PFSK-1 (cell line): ENCODE data around the gene NRXN3.

Experiments
- FOXP2 ChIP-seq: optimal IDR thresholded peaks from 2 replicates; pipeline ENCODE3; 2011; ENCODE audit warnings: borderline replicate concordance, control low read depth, inconsistent platforms; ENCODE audit not compliant: insufficient read depth; ENCODE audit errors: extremely low read length, extremely low read depth
- POLR2AphosphoS5 ChIP-seq: IDR thresholded peaks from 2 replicates; pipeline ENCODE4 v1.6.1; 2012; ENCODE audit warnings: low read depth, mild to moderate bottlenecking, control low read depth, low read length, moderate library complexity
- SIN3A ChIP-seq: IDR thresholded peaks from 2 replicates; pipeline ENCODE4 v1.6.1; 2012; ENCODE audit warnings: mild to moderate bottlenecking, low read length, moderate library complexity, borderline replicate concordance; ENCODE audit not compliant: insufficient read depth
- TAF1 ChIP-seq: IDR thresholded peaks from 2 replicates; pipeline ENCODE4 v1.6.1; 2012; ENCODE audit warnings: low read length, control low read depth, borderline replicate concordance; ENCODE audit not compliant: insufficient read depth
- TF ChIP-seq, protein P1 (sequence below), 2 experiments: IDR thresholded peaks; 2 replicates each; pipeline versions ENCODE4 v1.6.1 to v1.8.0; 2011 to 2012; ENCODE audit warnings: low read depth in 2 of 2, low read length in 2 of 2, control low read depth in 1 of 2, inconsistent platforms in 1 of 2, mild to moderate bottlenecking in 1 of 2, moderate library complexity in 1 of 2; ENCODE audit not compliant: insufficient read depth in 1 of 2

NRXN3 gene

DNA sequence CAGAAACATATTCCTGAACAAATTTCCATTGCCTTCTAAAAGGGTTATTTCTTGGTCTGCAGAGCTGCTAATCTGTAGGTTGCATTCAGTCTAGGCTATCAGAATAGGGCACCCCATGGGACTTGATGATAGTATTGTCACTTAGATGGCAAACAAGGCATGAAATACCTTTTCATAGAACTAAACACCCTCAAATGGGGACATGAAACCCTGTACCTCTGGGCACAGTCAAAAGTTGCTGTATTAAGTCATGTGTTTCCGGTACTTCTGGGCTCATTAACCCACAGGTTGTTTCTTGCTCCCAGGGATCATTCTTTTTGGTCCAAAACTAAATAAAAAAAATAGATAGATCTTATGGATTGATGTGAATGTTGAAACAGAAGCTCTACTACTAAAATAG lies 930.4 kb downstream of the NRXN3 start:
- TF ChIP-seq, protein P1, sequence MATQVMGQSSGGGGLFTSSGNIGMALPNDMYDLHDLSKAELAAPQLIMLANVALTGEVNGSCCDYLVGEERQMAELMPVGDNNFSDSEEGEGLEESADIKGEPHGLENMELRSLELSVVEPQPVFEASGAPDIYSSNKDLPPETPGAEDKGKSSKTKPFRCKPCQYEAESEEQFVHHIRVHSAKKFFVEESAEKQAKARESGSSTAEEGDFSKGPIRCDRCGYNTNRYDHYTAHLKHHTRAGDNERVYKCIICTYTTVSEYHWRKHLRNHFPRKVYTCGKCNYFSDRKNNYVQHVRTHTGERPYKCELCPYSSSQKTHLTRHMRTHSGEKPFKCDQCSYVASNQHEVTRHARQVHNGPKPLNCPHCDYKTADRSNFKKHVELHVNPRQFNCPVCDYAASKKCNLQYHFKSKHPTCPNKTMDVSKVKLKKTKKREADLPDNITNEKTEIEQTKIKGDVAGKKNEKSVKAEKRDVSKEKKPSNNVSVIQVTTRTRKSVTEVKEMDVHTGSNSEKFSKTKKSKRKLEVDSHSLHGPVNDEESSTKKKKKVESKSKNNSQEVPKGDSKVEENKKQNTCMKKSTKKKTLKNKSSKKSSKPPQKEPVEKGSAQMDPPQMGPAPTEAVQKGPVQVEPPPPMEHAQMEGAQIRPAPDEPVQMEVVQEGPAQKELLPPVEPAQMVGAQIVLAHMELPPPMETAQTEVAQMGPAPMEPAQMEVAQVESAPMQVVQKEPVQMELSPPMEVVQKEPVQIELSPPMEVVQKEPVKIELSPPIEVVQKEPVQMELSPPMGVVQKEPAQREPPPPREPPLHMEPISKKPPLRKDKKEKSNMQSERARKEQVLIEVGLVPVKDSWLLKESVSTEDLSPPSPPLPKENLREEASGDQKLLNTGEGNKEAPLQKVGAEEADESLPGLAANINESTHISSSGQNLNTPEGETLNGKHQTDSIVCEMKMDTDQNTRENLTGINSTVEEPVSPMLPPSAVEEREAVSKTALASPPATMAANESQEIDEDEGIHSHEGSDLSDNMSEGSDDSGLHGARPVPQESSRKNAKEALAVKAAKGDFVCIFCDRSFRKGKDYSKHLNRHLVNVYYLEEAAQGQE (IDR thresholded peaks at IDR 0.05; ENCODE audit: insufficient read depth in 1 of 2, low read depth in 2 of 2, low read length in 2 of 2): no peak
- TF ChIP-seq POLR2AphosphoS5 (no peak), FOXP2 (no peak), SIN3A (no peak), TAF1 (no peak)

DNA sequence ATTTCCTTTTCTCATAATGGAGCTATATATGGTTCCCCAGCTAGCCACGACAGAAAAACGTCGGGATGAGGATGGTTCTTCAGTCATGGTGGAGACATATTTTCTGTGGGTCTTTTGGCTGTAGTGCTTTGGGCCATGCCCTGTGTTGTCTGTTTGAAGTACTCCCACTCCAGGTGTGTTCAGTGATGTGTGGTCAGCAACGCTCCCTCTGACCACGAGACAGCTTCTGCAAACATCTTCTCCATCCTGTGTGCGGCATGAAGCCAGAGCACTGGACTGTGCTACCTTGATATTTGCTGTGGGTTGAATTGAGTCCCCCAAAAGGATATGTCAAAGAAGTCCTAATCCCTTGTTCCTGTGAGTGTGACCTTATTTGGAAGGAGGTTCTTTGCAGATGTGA lies 931.2 kb downstream of the NRXN3 start:
- TF ChIP-seq SIN3A (no peak), FOXP2 (no peak), POLR2AphosphoS5 (no peak), TAF1 (no peak)
- TF ChIP-seq, protein P1 (IDR thresholded peaks at IDR 0.05; ENCODE audit: insufficient read depth in 1 of 2, low read depth in 2 of 2, low read length in 2 of 2): no peak

DNA sequence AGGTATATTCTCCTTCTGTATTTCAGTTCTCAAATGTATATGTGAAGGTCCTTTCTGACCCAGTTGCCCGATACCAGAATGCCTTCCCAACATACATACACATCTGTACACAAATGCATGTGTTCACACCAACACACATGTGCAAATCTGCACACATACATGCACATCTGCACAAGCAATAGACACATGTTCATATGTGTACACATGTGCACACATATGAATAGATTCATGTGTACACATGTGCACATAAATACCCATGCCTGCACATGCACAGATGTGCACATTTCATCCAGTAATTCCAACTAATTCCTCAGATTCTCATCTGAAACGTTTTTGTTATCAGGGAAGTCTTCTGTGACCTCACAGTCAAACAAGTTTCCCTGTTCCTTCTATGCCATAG lies 933.6 kb downstream of the NRXN3 start:
- TF ChIP-seq POLR2AphosphoS5 (no peak), SIN3A (no peak), FOXP2 (no peak), TAF1 (no peak)
- TF ChIP-seq, protein P1 (IDR thresholded peaks at IDR 0.05; ENCODE audit: insufficient read depth in 1 of 2, low read depth in 2 of 2, low read length in 2 of 2): no peak

DNA sequence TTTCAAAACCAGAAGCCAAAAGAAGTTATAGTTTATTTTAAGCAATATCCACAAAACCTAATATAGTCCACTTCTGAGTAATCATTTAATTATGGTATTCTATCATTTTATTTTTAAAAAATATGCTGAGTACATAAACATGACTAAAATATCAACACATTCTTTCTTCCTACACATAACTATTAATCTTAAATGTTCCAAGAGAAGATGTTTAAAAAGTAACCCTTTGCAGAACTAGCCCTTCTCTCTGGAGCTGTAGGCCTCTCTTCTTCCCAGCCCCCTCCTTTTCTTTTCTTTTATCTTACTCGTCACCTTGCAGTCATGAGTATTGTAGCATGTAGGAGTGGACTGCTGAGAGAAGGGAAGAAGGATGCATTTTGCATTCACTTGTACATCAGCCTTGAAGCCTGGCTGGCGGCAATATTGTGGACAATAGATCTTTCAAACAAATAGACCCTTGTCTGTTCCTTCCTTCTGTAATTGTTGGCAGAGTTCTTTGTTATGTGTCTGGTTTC lies 941.9 kb downstream of the NRXN3 start:
- TF ChIP-seq POLR2AphosphoS5 (no peak), SIN3A (no peak), TAF1 (no peak), FOXP2 (no peak)
- TF ChIP-seq, protein P1 (IDR thresholded peaks at IDR 0.05; ENCODE audit: insufficient read depth in 1 of 2, low read depth in 2 of 2, low read length in 2 of 2): no peak

DNA sequence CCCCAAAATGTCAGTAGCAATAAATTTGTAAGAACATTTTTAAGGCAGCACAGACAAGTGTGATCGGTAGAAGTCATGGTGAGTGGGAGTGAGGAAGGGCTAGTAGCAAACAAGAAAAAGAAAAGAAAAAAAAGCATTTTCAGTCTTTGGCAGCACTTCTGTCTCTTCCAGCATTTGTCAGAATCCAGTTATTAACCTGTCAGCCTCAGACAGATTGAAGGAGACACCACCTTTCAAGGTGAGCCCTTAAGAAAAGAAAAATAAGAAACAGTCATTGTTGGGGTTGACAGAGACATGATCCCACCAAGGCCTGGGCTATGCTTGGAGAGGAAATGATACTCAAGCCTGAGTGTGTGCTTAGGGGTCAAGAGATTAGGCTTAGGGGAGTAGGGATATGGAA lies 947.4 kb downstream of the NRXN3 start:
- no peak for TF ChIP-seq TAF1
- TF ChIP-seq, protein P1 (IDR thresholded peaks at IDR 0.05; ENCODE audit: insufficient read depth in 1 of 2, low read depth in 2 of 2, low read length in 2 of 2): no peak
- no peak for TF ChIP-seq SIN3A
- TF ChIP-seq FOXP2: no peak
- TF ChIP-seq POLR2AphosphoS5: no peak
